Fibroblast of skin of left biceps (primary cell): ENCODE data around the gene ITPR2.
A peak's percentile ranks its signal among the peaks of the same experiment; 100 is the strongest.
"Not testable (repeated sequence)": the region's sequence is repeated elsewhere in the genome, so short reads cannot be mapped to it uniquely, and the experiment has no call there.

Experiments
- DNase-seq, 2 experiments: peaks; one replicate each; pipeline ENCODE4 v3.0.0-alpha.2; 2013; ENCODE audit warnings: low read depth in 2 of 2

ITPR2 gene

GRCh38 chr12:26668230-26668629 is 164.8 kb downstream of the ITPR2 start:
- DNase-seq: no peak

GRCh38 chr12:26666286-26666685 is 166.7 kb downstream of the ITPR2 start:
- DNase-seq: no peak

GRCh38 chr12:26661399-26661798 is 171.6 kb downstream of the ITPR2 start:
- DNase-seq: no peak

GRCh38 chr12:26659930-26660329 is 173.1 kb downstream of the ITPR2 start:
- DNase-seq: no peak

- no peak for DNase-seq
Observed at GRCh38 chr12:26658991-26659390, 174.0 kb downstream of the ITPR2 start.

- DNase-seq: no peak
Observed at GRCh38 chr12:26654623-26655022, 178.4 kb downstream of the ITPR2 start.

GRCh38 chr12:26651566-26652188 is 181.3 kb downstream of the ITPR2 start:
- no peak for DNase-seq

GRCh38 chr12:26651036-26651435 is 182.0 kb downstream of the ITPR2 start:
- DNase-seq: no peak

GRCh38 chr12:26648999-26649398 is 184.0 kb downstream of the ITPR2 start:
- no peak for DNase-seq

- peak; percentile 90 to 92 for DNase-seq
Observed at GRCh38 chr12:26648584-26648983, 184.4 kb downstream of the ITPR2 start.

- no peak for DNase-seq
Observed at GRCh38 chr12:26648066-26648465, 184.9 kb downstream of the ITPR2 start.

GRCh38 chr12:26647088-26647487 is 185.9 kb downstream of the ITPR2 start:
- DNase-seq: no peak

- DNase-seq: no peak
Observed at GRCh38 chr12:26646571-26646970, 186.4 kb downstream of the ITPR2 start.

GRCh38 chr12:26644376-26644775 is 188.6 kb downstream of the ITPR2 start:
- DNase-seq: not testable (repeated sequence)

- no peak for DNase-seq
Observed at GRCh38 chr12:26643532-26644315, 189.3 kb downstream of the ITPR2 start.

GRCh38 chr12:26642361-26642760 is 190.6 kb downstream of the ITPR2 start:
- no peak for DNase-seq

- no peak for DNase-seq
Observed at GRCh38 chr12:26636710-26637328, 196.2 kb downstream of the ITPR2 start.

- DNase-seq: peak; percentile 93
Observed at GRCh38 chr12:26633591-26634210, 199.3 kb downstream of the ITPR2 start.

- DNase-seq: no peak
Observed at GRCh38 chr12:26632756-26633155, 200.2 kb downstream of the ITPR2 start.

GRCh38 chr12:26631846-26632245 is 201.1 kb downstream of the ITPR2 start:
- DNase-seq: no peak

- peak; percentile 38 to 44 for DNase-seq
Observed at GRCh38 chr12:26630546-26631027, 202.4 kb downstream of the ITPR2 start.

GRCh38 chr12:26629864-26630263 is 203.1 kb downstream of the ITPR2 start:
- DNase-seq: no peak
